OCI-LY3 (cell line): ENCODE data around the gene GMFB.
A peak's percentile ranks its signal among the peaks of the same experiment; 100 is the strongest.
"Not testable (repeated sequence)": the region's sequence is repeated elsewhere in the genome, so short reads cannot be mapped to it uniquely, and the experiment has no call there.

ENCODE experiments used
- H2AFZ ChIP-seq: fragments of 200-600, 300-600 bp; shearing (Covaris generic); 2 replicates; pipeline ENCODE4 v1.6.0; 2014; ENCODE audit warnings: antibody characterized with exemption, low read depth, low read length
- H3K27ac ChIP-seq: fragments of 200-600, 300-600 bp; sonication (generic); 2 replicates; pipeline ENCODE4 v1.5.1; 2014; ENCODE audit warnings: mild to moderate bottlenecking, low read length, moderate library complexity, mixed read lengths
- H3K27me3 ChIP-seq: fragments of 200-600, 300-600 bp; sonication (generic); 2 replicates; pipeline ENCODE4 v1.6.1; 2014; ENCODE audit warnings: low read depth, low read length, mixed read lengths
- H3K36me3 ChIP-seq: fragments of 200-600, 300-600 bp; sonication (generic); replicated peaks from 2 replicates; pipeline ENCODE3; 2014; ENCODE audit warnings: low read depth, low read length, mixed read lengths
- H3K4me1 ChIP-seq: fragments of 300-600, 200-600 bp; sonication (generic); 2 replicates; pipeline ENCODE4 v1.6.1; 2014; ENCODE audit warnings: low read length, mixed read lengths
- H3K4me2 ChIP-seq: fragments of 200-600, 300-600 bp; sonication (generic); 2 replicates; pipeline ENCODE4 v1.6.1; 2014; ENCODE audit warnings: low read length, mixed read lengths
- H3K4me3 ChIP-seq: fragments of 300-600, 200-600 bp; sonication (generic); 2 replicates; pipeline ENCODE4 v1.5.1; 2014; ENCODE audit warnings: antibody characterized with exemption, mild to moderate bottlenecking, low read length, moderate library complexity
- H3K79me2 ChIP-seq: fragments of 300-600, 200-600 bp; shearing (Covaris generic); 2 replicates; pipeline ENCODE4 v1.6.1; 2014; ENCODE audit warnings: mild to moderate bottlenecking, low read length, mixed read lengths
- H3K9ac ChIP-seq: fragments of 300-600, 200-600 bp; shearing (Covaris generic); 2 replicates; pipeline ENCODE4 v1.6.0; 2014; ENCODE audit warnings: mild to moderate bottlenecking, low read length, moderate library complexity
- H3K9me3 ChIP-seq: fragments of 200-600, 300-600 bp; shearing (Covaris generic); 2 replicates; pipeline ENCODE4 v1.6.1; 2014; ENCODE audit warnings: low read length, mixed read lengths; ENCODE audit not compliant: insufficient read depth
- H4K20me1 ChIP-seq: fragments of 200-600, 300-600 bp; sonication (generic); 2 replicates; pipeline ENCODE4 v1.6.1; 2016; ENCODE audit warnings: low read length, mixed read lengths; ENCODE audit not compliant: insufficient read depth
- EZH2phosphoT487 ChIP-seq: fragments of 200-600 bp; shearing (Covaris generic); IDR thresholded peaks from 2 replicates; pipeline ENCODE4 v1.6.1; 2018; ENCODE audit warnings: antibody characterized with exemption, mixed run types, low read depth
- TF ChIP-seq, protein P1 (sequence below): fragments of 200-600, 300-600 bp; sonication (generic); IDR thresholded peaks from 2 replicates; pipeline ENCODE4 v1.5.1; 2014; ENCODE audit warnings: antibody characterized with exemption, low read length, low read depth

GMFB gene

DNA sequence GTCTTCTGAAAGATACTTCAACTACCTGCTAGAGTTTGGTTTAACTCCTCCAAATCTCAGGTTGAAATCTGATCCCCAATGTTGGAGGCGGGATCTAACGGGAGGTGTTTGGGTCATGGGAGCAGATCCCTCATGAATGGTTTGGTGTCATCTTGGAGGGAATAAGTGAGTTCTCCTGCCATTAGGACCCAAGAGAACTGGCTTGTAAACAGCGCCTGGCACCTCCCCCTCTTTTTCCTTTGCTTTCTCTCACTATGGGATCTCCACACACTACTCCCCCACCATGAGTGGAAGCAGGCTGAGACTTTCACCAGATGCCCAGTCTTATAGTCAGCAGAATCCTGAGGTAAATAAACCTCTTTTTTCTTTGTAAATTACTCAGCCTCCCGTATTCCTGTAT lies 50.1 kb downstream of the GMFB start:
- no peak overlapping the region for H3K9ac ChIP-seq
- peaks cover 30% of the 10 kb centered on the region for H3K36me3 ChIP-seq
- H3K4me2 ChIP-seq = no peak overlapping the region
- no peak overlapping the region for H3K27ac ChIP-seq
- H3K9me3 ChIP-seq = no peaks in the 10 kb centered on the region
- peaks cover 41% of the 10 kb centered on the region for H4K20me1 ChIP-seq
- H3K27me3 ChIP-seq = no peaks in the 10 kb centered on the region
- H3K4me1 ChIP-seq = peaks cover 36% of the 10 kb centered on the region
- TF ChIP-seq EZH2phosphoT487 = no peak
- TF ChIP-seq, protein P1, sequence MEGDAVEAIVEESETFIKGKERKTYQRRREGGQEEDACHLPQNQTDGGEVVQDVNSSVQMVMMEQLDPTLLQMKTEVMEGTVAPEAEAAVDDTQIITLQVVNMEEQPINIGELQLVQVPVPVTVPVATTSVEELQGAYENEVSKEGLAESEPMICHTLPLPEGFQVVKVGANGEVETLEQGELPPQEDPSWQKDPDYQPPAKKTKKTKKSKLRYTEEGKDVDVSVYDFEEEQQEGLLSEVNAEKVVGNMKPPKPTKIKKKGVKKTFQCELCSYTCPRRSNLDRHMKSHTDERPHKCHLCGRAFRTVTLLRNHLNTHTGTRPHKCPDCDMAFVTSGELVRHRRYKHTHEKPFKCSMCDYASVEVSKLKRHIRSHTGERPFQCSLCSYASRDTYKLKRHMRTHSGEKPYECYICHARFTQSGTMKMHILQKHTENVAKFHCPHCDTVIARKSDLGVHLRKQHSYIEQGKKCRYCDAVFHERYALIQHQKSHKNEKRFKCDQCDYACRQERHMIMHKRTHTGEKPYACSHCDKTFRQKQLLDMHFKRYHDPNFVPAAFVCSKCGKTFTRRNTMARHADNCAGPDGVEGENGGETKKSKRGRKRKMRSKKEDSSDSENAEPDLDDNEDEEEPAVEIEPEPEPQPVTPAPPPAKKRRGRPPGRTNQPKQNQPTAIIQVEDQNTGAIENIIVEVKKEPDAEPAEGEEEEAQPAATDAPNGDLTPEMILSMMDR = no peak
- no peak overlapping the region for H3K4me3 ChIP-seq
- peaks cover 74% of the 10 kb centered on the region for H3K79me2 ChIP-seq
- H2AFZ ChIP-seq = no peak overlapping the region

GRCh38 chr14:54437954-54438353 lies 50.8 kb downstream of the GMFB start:
- not testable (repeated sequence) for H3K9me3 ChIP-seq, H2AFZ ChIP-seq, H3K4me3 ChIP-seq, H3K27ac ChIP-seq, H3K9ac ChIP-seq, H3K4me2 ChIP-seq, H3K27me3 ChIP-seq
- Histone ChIP-seq H3K79me2 (peaks cover 82% of the 10 kb centered on the region), H3K4me1 (peaks cover 36% of the 10 kb centered on the region), H3K36me3 (peaks cover 32% of the 10 kb centered on the region), H4K20me1 (peaks cover 47% of the 10 kb centered on the region)

GRCh38 chr14:54435500-54435981 lies 53.2 kb downstream of the GMFB start:
- Histone ChIP-seq H3K4me2 (peak overlapping the region; percentile 15), H2AFZ (no peak overlapping the region), H3K79me2 (peaks cover 90% of the 10 kb centered on the region), H3K36me3 (peaks cover 44% of the 10 kb centered on the region), H3K9me3 (no peaks in the 10 kb centered on the region), H3K4me1 (peaks cover 30% of the 10 kb centered on the region), H3K27me3 (no peaks in the 10 kb centered on the region), H3K27ac (no peak overlapping the region), H3K4me3 (no peak overlapping the region), H4K20me1 (peaks cover 54% of the 10 kb centered on the region), H3K9ac (no peak overlapping the region)
- TF ChIP-seq, protein P1 = no peak
- TF ChIP-seq EZH2phosphoT487 = no peak

DNA sequence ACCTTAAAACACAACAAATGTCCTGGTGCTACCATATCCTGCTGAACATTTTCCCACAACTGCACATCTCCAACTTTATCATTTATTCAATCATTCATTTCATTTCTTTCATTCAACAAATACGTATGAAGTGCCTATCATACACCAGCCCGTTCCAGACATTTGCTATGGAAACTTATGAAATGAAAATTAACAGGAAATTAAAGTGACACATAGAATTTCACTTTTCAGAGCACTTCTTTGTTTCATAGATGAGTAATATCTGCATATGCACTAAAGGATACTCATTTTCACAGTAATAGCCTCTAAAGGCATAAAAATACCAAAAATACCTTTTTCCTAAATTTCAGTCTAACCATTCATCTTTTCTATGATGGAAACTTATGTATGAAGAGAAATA lies 60.3 kb downstream of the GMFB start:
- Histone ChIP-seq H2AFZ (no peak overlapping the region), H3K9me3 (no peaks in the 10 kb centered on the region), H4K20me1 (peaks cover 13% of the 10 kb centered on the region; the same call in 1 of the 2 replicates), H3K4me3 (no peak overlapping the region), H3K4me1 (no peaks in the 10 kb centered on the region), H3K4me2 (no peak overlapping the region), H3K36me3 (peaks cover 67% of the 10 kb centered on the region), H3K9ac (no peak overlapping the region), H3K27me3 (no peaks in the 10 kb centered on the region), H3K79me2 (peaks cover 27% of the 10 kb centered on the region), H3K27ac (no peak overlapping the region)
- no peak for TF ChIP-seq EZH2phosphoT487
- TF ChIP-seq, protein P1 = no peak

GRCh38 chr14:54427871-54428270 lies 60.9 kb downstream of the GMFB start:
- TF ChIP-seq, protein P1 = no peak
- TF ChIP-seq EZH2phosphoT487 = no peak
- Histone ChIP-seq H3K79me2 (peaks cover 20% of the 10 kb centered on the region), H3K4me3 (no peak overlapping the region), H2AFZ (no peak overlapping the region), H3K27ac (no peak overlapping the region), H3K36me3 (peaks cover 63% of the 10 kb centered on the region), H3K4me1 (no peaks in the 10 kb centered on the region), H3K4me2 (no peak overlapping the region), H3K9ac (no peak overlapping the region), H3K27me3 (no peaks in the 10 kb centered on the region), H3K9me3 (no peaks in the 10 kb centered on the region), H4K20me1 (peaks cover 6% of the 10 kb centered on the region; the same call in 1 of the 2 replicates)
